ENCODE results near the gene FERMT2. TPM values are rescaled to one million over a fixed set of nuclear protein-coding genes. Genes with fewer than 3 reads are reported as not detected.
A peak's percentile ranks its signal among the peaks of the same experiment; 100 is the strongest.

The FERMT2 gene
- total RNA-seq, 4 donors from 2014 or later: 8.4 to 27.0 (median 15.1) TPM

DNA sequence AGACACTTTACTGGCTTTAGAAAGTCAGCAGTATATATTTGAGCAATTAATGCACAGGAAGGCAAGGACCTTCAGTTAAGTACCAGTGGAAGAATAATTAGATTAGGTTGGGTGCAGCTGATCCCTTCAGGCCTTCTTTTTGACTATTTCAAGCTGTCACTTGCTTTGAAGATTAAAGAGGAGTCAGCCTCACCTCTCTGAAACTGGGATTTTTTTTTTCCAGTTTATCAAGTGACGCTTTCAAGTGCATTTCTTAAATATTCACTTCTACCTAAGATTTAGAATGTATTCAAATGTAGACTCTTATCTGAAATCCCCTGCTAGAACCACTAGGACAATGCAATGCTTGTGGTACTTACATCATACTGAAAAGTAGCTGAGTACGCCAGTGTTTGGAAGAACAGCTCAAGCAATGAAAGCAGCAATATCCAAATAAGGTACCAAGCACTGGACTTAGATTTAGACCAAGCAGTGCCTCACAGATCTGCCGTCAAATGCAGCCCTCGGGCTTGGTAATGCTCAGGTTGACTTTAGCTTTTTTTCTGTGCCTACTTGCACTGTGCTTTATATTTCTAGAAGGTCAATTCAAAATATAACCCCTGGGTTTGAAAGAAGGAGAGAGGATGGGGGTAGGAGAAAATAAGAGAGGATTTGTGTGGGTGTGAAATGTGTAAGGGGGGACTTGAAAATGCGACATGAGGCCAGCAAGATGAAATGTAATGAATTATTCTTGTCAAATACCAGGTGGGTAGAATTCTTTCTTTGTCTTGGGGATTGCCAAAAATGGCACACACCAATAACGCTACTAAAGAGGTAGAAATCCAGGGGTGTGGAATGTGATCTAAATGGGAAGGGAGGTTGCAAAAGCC is 3.7 kb upstream of the FERMT2 start:
- intact Hi-C loops (cut with DNase I; ENCODE audit: low total_unique reads): no loop called here
- no peak for DNase-seq (ENCODE audit: low spot score in 2 of 2)
- TF ChIP-seq POLR2A (IDR thresholded peaks at IDR 0.05): no peak
- TF ChIP-seq, protein P1, sequence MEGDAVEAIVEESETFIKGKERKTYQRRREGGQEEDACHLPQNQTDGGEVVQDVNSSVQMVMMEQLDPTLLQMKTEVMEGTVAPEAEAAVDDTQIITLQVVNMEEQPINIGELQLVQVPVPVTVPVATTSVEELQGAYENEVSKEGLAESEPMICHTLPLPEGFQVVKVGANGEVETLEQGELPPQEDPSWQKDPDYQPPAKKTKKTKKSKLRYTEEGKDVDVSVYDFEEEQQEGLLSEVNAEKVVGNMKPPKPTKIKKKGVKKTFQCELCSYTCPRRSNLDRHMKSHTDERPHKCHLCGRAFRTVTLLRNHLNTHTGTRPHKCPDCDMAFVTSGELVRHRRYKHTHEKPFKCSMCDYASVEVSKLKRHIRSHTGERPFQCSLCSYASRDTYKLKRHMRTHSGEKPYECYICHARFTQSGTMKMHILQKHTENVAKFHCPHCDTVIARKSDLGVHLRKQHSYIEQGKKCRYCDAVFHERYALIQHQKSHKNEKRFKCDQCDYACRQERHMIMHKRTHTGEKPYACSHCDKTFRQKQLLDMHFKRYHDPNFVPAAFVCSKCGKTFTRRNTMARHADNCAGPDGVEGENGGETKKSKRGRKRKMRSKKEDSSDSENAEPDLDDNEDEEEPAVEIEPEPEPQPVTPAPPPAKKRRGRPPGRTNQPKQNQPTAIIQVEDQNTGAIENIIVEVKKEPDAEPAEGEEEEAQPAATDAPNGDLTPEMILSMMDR (IDR thresholded peaks at IDR 0.05): no peak
- no peak overlapping the region for H3K4me3 ChIP-seq (ENCODE audit: low read depth, poor library complexity, severe bottlenecking)
- 75 to 78% methylated on average over 6 of the region's 6 CpGs for WGBS, 2 donors

DNA sequence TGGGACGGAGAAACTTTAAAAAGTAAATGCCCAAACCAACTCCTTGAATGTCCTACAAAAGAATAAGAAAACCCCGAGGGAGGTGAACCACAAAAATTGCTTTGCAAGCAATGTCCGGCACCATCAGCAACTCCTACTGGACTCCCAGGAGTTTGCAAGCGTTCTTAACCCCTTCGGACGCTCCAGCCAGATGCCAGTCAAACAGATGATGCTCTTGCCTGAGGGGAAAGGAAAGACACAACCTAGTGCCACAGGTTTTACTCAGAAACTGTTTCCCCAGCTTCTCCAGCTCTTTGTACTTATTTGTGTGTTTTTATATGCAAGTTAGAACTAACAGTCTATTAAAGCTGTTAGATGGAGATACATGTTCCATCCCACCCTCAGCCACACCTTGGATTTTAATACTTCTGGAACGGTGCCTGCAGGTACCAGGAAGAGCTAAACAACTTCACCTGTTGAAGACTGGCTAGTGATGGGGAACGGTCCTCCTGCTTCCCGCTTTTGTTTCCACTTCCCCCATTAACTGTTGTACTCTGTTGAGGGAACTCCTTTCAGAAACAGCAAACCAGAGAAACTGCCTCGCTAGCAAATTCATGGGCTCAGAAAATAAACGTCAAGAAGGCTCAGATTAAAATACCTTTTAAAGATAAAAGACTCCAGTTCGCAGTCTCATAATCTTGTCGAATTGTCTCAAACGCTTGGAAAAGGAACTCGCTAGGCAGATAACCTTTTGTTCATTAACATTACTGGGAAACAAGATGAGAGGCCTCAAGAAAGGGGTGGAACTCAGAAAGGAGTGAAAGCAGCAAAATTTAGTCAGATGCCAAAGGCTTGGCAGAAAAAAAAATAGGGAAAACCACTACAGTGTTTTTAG is 1.1 kb upstream of the FERMT2 start:
- DNase-seq (ENCODE audit: low spot score in 2 of 2): peak in 1 of 2 donors; percentile 32
- intact Hi-C loops (cut with DNase I; ENCODE audit: low total_unique reads): no loop called here

DNA sequence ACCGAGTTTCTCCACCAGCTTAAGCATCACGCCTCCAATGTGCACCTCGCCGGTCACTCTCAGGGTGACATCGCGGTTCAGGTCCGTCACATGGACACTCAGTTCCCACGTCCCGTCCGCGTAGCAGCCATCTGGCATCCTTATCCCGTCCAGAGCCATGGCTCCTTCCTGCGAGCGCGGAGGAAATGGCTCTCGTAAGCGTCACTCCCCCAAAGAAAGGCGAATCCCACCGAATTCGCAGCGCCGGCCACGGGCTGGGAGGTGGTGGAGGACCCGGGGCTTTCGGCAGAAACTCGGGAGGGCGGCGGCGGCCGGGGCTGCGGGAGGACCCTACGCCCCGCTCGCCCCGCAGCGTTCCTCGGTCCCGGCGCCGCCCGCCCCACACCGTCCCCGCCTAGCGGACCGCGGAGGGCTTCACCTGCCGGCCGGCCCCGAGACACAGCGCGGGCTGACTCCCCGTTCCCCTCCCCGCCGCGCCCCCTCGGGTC is 396 bp downstream of the FERMT2 start:
- DNase-seq (ENCODE audit: low spot score in 2 of 2): peak; percentile 56 to 92
- intact Hi-C loops (cut with DNase I; ENCODE audit: low total_unique reads): no loop called here
- H3K4me3 ChIP-seq (ENCODE audit: low read depth, poor library complexity, severe bottlenecking): peak overlapping the region; percentile 82
- TF ChIP-seq, protein P1 (IDR thresholded peaks at IDR 0.05): no peak
- TF ChIP-seq POLR2A (IDR thresholded peaks at IDR 0.05): no peak
- 1% methylated on average over 31 to 32 of the region's 56 CpGs for WGBS, 2 donors

More for the DNA sequence above, 1.1 kb upstream of the FERMT2 start:
- 4 to 5% methylated on average over 15 of the region's 15 CpGs for WGBS, 2 donors
- no peak for TF ChIP-seq POLR2A (IDR thresholded peaks at IDR 0.05)
- TF ChIP-seq, protein P1 (IDR thresholded peaks at IDR 0.05): no peak
- H3K4me3 ChIP-seq (ENCODE audit: low read depth, poor library complexity, severe bottlenecking): peak overlapping the region; percentile 49

DNA sequence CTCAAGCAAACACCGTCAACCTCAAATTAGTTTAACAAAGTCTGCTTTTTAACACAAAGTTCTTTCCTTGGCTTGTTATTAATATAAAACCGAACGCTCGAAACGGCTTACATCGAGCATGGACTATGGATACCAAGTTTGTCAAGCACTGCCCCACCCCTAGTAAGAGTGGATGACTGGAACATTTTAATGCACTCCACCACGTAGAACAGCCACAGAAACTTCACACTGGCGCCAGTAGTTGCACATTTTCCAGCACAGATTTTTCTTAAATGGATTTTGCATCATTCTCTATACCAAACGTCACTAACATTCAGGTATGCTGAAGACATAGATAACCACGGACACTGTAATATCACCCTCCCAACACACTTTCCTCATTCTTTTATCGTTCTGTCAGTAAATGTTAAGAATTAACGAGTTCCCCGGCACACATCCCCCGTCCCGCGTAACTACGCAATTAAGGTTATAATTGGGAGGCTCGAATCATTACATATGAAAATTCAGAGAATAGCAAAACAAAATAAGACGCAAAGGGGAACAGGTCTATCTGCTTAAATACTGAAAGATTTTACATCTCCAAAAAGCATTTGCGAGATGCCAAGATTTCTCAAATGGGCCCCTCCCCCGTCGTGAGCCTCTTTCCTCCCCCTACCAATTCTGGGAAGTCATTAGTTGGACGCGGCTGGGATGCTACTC is 990 bp downstream of the FERMT2 start:
- intact Hi-C loops (cut with DNase I; ENCODE audit: low total_unique reads): no loop called here
- 1 to 2% methylated on average over 24 of the region's 24 CpGs for WGBS, 2 donors
- peak overlapping the region; percentile 82 for H3K4me3 ChIP-seq (ENCODE audit: low read depth, poor library complexity, severe bottlenecking)
- peak in 1 of 2 donors; percentile 34 for DNase-seq (ENCODE audit: low spot score in 2 of 2)
- TF ChIP-seq, protein P1 (IDR thresholded peaks at IDR 0.05): no peak
- TF ChIP-seq POLR2A (IDR thresholded peaks at IDR 0.05): no peak

DNA sequence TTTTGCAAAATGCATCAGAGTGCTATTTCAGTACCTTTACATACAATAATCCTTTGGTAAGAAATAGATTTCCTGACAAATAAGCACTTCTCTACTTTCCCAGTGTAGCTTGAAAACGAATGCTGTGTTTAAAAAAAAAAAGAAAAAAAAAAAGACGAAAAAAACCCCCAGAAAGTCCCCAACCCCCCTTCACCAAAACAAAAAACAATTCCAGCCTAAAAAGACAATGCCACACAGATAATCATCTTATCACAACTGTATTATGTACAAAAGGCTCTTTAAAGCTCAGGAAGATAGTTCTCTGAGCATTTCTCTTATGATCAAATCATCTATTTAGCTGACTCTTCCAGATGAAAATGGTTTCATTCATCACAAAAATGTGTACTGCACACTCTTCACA is 1.6 kb downstream of the FERMT2 start:
- no peak overlapping the region for H3K4me3 ChIP-seq (ENCODE audit: low read depth, poor library complexity, severe bottlenecking)
- DNase-seq (ENCODE audit: low spot score in 2 of 2): no peak
- intact Hi-C loops (cut with DNase I; ENCODE audit: low total_unique reads): no loop called here
- 6 to 13% methylated on average over 2 of the region's 2 CpGs for WGBS, 2 donors
- TF ChIP-seq, protein P1 (IDR thresholded peaks at IDR 0.05): no peak
- no peak for TF ChIP-seq POLR2A (IDR thresholded peaks at IDR 0.05)
